HepG2 (cell line): Measurements from ENCODE around the gene OARD1. TPM values are rescaled to one million over a fixed set of nuclear protein-coding genes. Genes with fewer than 3 reads are reported as not detected.

Experiments used
- ASH2L ChIP-seq: fragments of 300-600, 200-600 bp; sonication (generic); IDR thresholded peaks from 2 replicates; pipeline ENCODE4 v1.7.0; 2017; ENCODE audit warnings: low read depth, mild to moderate bottlenecking, moderate library complexity, mixed read lengths, low read length; ENCODE audit not compliant: insufficient read length
- CEBPG ChIP-seq: IDR thresholded peaks from 2 replicates; pipeline ENCODE4 v1.6.1; 2016
- CEBPZ ChIP-seq: IDR thresholded peaks from 2 replicates; pipeline ENCODE4 v1.6.1; 2012; ENCODE audit warnings: low read length, improper control_type of control experiment
- FLYWCH1 ChIP-seq: sonication (generic); formaldehyde crosslinking; IDR thresholded peaks from 2 replicates; pipeline ENCODE4 v1.8.1; 2023; ENCODE audit warnings: mild to moderate bottlenecking, missing genetic modification reagents
- FOXJ3 ChIP-seq: sonication (generic); formaldehyde crosslinking; IDR thresholded peaks from 2 replicates; pipeline ENCODE4 v1.4.0; 2020; ENCODE audit warnings: missing genetic modification reagents, mild to moderate bottlenecking, borderline replicate concordance
- GABPB1 ChIP-seq: IDR thresholded peaks from 2 replicates; pipeline ENCODE4 v1.6.1; 2016; ENCODE audit warnings: mild to moderate bottlenecking, missing genetic modification reagents, moderate library complexity, missing compliant biosample characterization
- GLI4 ChIP-seq: sonication (generic); formaldehyde crosslinking; IDR thresholded peaks from 2 replicates; pipeline ENCODE4 v1.5.1; 2020; ENCODE audit warnings: missing genetic modification reagents, mild to moderate bottlenecking, moderate library complexity, borderline replicate concordance
- HMG20B ChIP-seq: conservative IDR thresholded peaks from 2 replicates; pipeline ENCODE4 v1.6.1; 2016; ENCODE audit warnings: missing genetic modification reagents, missing compliant biosample characterization
- HMGA1 ChIP-seq: sonication (generic); formaldehyde crosslinking; conservative IDR thresholded peaks from 2 replicates; pipeline ENCODE4 v1.4.0; 2020; ENCODE audit warnings: missing genetic modification reagents
- ISL2 ChIP-seq: sonication (generic); formaldehyde crosslinking; IDR thresholded peaks from 2 replicates; pipeline ENCODE4 v1.5.0; 2020; ENCODE audit warnings: missing genetic modification reagents
- POGZ ChIP-seq: sonication (generic); formaldehyde crosslinking; IDR thresholded peaks from 2 replicates; pipeline ENCODE4 v1.4.0; 2020; ENCODE audit warnings: mild to moderate bottlenecking, missing genetic modification reagents
- SAP130 ChIP-seq: IDR thresholded peaks from 2 replicates; pipeline ENCODE4 v1.6.1; 2016; ENCODE audit warnings: low read depth
- ZBTB49 ChIP-seq: sonication (generic); formaldehyde crosslinking; IDR thresholded peaks from 2 replicates; pipeline ENCODE4 v1.4.0; 2020; ENCODE audit warnings: missing genetic modification reagents, borderline replicate concordance
- ZBTB7B ChIP-seq: sonication (generic); formaldehyde crosslinking; IDR thresholded peaks from 2 replicates; pipeline ENCODE4 v1.4.0; 2020; ENCODE audit warnings: missing genetic modification reagents
- ZC3H13 ChIP-seq: sonication (generic); formaldehyde crosslinking; IDR thresholded peaks from 2 replicates; pipeline ENCODE4 v1.8.1; 2023; ENCODE audit warnings: mild to moderate bottlenecking, missing genetic modification reagents, moderate library complexity
- ZNF12 ChIP-seq: sonication (generic); formaldehyde crosslinking; IDR thresholded peaks from 2 replicates; pipeline ENCODE4 v1.5.0; 2020; ENCODE audit warnings: missing genetic modification reagents
- ZNF124 ChIP-seq: sonication (generic); formaldehyde crosslinking; IDR thresholded peaks from 2 replicates; pipeline ENCODE4 v1.4.0; 2020; ENCODE audit warnings: missing genetic modification reagents
- ZNF253 ChIP-seq: sonication (generic); formaldehyde crosslinking; IDR thresholded peaks from 2 replicates; pipeline ENCODE4 v1.8.0; 2022; ENCODE audit warnings: mild to moderate bottlenecking, missing genetic modification reagents, borderline replicate concordance
- ZNF296 ChIP-seq: sonication (generic); formaldehyde crosslinking; conservative IDR thresholded peaks from 2 replicates; pipeline ENCODE4 v1.5.0; 2020; ENCODE audit warnings: mild to moderate bottlenecking, missing genetic modification reagents
- polyA plus RNA-seq, 8 experiments: library from polyadenylated mRNA; depleted of rRNA in 3 of 8; stranded (reverse) in 7 of 8; unstranded in 1 of 8; fragments of >200 nt; fragmentation: Illumina TruSeq in 4 of 8; extraction: Trizol in 4 of 8; gene quantifications; 2 replicates each; pipeline versions ENCODE4 v1.2.1 to v1.2.3, GENCODE V29; 2011 to 2016; ENCODE audit warnings: low read depth in 4 of 8, missing spikeins in 1 of 8, mixed read lengths in 1 of 8; ENCODE audit not compliant: insufficient read depth in 1 of 8
- total RNA-seq, 5 experiments: library from RNA; depleted of rRNA; stranded (reverse); fragments of >200 nt; fragmentation: Illumina TruSeq; extraction: Trizol; gene quantifications; 2 replicates each; pipeline ENCODE4 v1.2.3, GENCODE V29; 2016; ENCODE audit warnings: low read depth in 1 of 5
- TF ChIP-seq, protein P1 (sequence below), 2 experiments: sonication (generic) in 1 of 2; formaldehyde crosslinking in 1 of 2; IDR thresholded peaks; 2 replicates each; pipeline versions ENCODE4 v1.6.1 to v1.9.0; 2014 to 2022; ENCODE audit warnings: antibody characterized with exemption in 1 of 2, borderline replicate concordance in 1 of 2, inconsistent platforms in 1 of 2, low read depth in 1 of 2, missing genetic modification reagents in 1 of 2

Gene OARD1
- total and polyA plus RNA-seq, 2 of the 13 experiments (the other 11 are each of a cell fraction or from before 2014, with no cell fraction given): 18.4 to 49.0 TPM

DNA sequence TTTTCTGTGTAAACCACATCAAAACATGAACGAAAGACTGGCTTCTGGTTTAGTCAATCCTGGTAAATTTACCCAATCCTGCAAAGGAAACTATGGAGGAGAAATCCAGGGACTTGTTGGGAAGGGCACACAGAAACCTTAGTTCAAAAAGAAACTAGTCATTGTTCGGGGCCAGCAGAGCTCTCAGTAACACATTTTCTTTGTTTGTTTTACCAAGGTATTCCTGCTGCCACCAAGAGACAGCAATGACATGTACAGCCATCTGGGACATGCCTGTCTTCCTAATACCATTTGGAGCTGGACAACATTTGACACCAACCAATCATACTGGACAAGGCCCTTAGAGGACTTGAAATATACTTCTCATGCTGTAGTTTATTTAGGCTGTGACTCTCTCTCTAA lies 8.3 kb downstream of the OARD1 start (continued):
- TF ChIP-seq ZBTB49 (CRISPR knock-in tag): no peak
- TF ChIP-seq ZC3H13: no peak
- 0 out of 2 replicates have a peak, but pooled peaks have one; percentile 48 for TF ChIP-seq ZBTB7B (CRISPR knock-in tag)
- TF ChIP-seq CEBPG: peak; percentile 56
- no peak for TF ChIP-seq ZNF296
- peak; percentile 48 for TF ChIP-seq ASH2L
- no peak for TF ChIP-seq FLYWCH1 (CRISPR knock-in tag)
- TF ChIP-seq CEBPZ: no peak
- TF ChIP-seq GABPB1 (CRISPR knock-in tag): no peak
- TF ChIP-seq, protein P1, sequence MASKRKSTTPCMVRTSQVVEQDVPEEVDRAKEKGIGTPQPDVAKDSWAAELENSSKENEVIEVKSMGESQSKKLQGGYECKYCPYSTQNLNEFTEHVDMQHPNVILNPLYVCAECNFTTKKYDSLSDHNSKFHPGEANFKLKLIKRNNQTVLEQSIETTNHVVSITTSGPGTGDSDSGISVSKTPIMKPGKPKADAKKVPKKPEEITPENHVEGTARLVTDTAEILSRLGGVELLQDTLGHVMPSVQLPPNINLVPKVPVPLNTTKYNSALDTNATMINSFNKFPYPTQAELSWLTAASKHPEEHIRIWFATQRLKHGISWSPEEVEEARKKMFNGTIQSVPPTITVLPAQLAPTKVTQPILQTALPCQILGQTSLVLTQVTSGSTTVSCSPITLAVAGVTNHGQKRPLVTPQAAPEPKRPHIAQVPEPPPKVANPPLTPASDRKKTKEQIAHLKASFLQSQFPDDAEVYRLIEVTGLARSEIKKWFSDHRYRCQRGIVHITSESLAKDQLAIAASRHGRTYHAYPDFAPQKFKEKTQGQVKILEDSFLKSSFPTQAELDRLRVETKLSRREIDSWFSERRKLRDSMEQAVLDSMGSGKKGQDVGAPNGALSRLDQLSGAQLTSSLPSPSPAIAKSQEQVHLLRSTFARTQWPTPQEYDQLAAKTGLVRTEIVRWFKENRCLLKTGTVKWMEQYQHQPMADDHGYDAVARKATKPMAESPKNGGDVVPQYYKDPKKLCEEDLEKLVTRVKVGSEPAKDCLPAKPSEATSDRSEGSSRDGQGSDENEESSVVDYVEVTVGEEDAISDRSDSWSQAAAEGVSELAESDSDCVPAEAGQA (IDR thresholded peaks at IDR 0.05; ENCODE audit: low read depth): no peak
- TF ChIP-seq, protein P1 (CRISPR knock-in tag; IDR thresholded peaks at IDR 0.05; ENCODE audit: borderline replicate concordance): no peak
- TF ChIP-seq GLI4: no peak
- no peak for TF ChIP-seq ZNF253 (CRISPR knock-in tag)
- TF ChIP-seq POGZ: 0 out of 2 replicates have a peak, but pooled peaks have one; percentile 27
- peak; percentile 53; the same call in 1 of the 2 replicates for TF ChIP-seq FOXJ3
- peak; percentile 100 for TF ChIP-seq ZNF124 (CRISPR knock-in tag)
- TF ChIP-seq SAP130: peak; percentile 82
- TF ChIP-seq HMG20B (CRISPR knock-in tag): peak; percentile 37; the same call in 1 of the 2 replicates
- TF ChIP-seq HMGA1: no peak
- TF ChIP-seq ZNF12 (CRISPR knock-in tag): peak; percentile 57; the same call in 1 of the 2 replicates
- peak; percentile 53; the same call in 1 of the 2 replicates for TF ChIP-seq ISL2 (CRISPR knock-in tag)
